ENCODE results near the gene PARD6B.

The PARD6B gene

DNA sequence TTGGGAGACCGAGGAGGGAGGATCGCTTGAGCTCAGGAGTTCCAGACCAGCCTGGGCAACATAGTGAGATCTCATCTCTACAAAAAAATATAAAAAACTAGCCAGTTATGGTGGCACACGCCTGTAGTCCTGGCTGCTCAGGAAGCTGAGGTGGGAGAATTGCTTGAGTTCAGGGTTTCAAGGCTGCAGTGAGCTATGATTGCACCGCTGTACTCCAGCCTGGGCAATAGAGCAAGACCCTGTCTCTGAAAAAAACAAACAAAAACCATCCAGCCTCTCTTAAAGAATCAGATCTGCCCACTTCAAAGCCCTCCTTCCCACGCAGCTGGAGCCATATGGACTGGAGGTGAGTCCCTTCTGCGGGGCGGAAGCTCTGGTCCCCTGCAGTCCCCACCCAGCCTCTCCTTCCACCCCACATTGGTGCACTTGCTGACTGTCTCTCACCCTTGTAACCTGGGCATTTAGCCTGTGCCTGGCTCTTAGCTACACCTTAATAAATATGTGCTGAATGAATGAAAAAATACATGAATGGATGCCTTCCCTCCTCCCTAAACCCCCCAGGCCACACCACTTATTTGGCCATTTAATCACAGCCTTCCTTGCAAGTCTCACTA, 7.2 kb upstream of the PARD6B start:
- DNase-seq, result no peak

DNA sequence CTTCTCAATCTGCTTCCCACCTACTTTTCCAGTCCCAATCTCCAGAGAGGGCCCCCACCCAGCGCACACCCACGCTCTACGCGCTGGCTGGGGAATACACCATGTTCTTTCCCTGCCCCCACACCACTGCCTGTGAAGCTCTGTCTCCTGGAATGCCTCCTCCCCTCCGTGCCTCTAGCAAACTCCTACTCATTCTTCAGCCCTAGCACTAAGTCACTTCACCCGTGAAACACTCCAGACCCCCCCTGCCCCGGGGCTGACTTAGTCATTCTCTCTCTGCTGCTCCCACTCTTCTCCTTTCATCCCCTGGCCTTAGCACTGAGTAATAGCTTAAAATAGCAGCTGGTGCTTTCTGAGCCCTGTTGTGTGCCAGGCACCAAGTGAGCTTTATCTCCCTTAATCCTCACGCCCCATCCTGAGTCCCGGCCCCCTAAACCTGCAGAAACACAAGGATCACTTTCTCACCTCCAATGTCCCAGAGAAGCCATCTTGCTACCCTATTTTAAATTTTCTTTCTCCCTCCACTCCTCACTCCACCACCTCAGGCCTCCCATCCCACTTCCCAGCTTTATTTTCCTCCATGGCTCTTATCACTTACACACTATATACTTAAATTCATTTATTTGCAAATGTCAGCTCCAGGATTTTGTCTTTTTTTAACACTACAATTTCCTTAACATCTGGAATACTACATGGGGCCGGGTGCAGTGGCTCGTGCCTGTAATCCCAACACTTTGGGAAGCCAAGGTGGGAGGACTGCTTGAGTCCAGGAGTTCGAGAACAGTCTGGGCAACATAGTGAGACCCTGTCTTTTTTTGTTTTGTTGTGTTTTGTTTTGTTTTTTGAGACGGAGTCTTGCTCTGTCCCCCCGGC, 6.3 kb upstream of the PARD6B start:
- DNase-seq, result peak; percentile 56

DNA sequence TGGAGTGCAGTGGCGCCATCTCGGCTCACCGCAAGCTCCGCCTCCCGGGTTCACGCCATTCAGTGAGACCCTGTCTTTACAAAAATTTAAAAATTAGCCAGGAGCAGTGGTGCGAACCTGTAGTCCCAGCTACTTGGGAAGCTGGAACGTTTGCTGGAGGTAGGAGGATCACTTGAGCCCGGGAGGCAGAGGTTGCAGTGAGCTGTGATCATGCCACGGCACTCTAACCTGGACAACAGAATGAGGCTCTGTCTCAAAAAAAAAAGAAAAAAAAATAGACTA, 5.7 kb upstream of the PARD6B start:
- no peak for DNase-seq

DNA sequence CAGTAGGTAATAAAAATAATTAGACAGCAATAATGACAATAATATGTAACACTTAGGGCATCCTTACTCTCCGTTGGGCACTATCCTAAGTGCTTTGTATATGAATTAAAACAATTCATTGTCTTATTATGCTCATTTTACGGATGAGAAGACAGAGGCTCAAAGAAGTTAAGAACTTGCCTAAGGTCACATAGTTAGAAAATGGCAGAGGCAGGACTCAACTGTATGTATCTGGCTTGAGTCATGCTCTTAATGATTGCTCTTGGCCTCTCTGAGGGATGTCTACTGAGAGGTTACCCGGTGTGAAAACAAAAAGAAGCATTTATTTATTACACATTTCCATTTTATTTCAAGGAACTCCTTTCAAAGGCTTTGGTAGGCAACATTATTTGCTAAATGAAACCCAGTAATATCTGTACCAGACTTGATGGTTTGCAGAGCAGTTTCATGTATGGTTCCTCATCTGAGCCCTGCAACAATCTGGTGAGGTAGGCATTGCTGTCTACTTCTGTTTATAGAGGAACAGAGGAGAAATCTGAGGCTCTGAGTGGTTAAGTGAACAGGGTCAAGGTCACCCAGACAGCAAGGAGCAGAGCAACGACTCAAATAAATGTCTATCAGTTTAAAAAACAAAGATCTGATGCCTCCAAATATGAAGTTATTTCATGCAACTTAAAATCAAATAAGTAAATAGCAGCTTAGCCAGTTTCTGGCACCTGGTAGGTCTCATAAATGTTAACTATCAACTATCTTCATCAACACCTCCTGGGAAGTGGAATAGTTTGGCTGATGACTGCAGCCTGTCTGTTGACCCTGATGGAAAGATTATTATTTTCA, 4.2 kb upstream of the PARD6B start:
- no peak for DNase-seq

DNA sequence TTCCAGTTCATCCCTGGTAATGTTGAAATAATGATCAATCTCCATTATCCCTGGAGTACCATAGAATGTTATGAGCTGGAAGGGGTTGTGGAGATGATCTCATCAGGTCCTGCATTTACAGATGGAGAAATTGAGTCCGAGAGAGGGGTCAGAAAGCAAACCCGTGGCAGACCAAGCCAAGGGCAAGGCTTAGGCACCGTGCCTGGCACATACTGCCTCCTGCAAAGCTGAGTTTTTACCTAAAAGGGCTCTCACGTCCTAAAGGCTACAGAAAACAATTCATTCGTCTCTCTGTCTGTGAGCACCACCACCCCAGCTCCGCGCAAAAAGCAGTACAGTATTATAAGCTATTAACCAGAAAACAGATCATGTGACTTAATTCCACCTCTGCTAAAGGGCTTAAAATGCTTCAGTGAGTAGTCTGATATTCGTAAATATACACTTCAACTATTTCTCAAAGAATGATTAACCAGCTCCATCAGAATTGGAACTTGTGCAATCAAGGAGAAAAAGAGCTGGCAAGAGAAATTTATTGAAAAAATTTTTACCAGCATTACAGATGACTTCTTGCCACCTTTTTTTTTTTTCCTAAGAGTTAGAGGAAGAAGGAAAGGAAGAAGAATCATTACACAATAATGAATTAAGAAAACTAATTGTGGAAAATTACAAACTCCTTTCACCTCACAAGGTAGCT, 3.4 kb upstream of the PARD6B start:
- DNase-seq, result no peak

DNA sequence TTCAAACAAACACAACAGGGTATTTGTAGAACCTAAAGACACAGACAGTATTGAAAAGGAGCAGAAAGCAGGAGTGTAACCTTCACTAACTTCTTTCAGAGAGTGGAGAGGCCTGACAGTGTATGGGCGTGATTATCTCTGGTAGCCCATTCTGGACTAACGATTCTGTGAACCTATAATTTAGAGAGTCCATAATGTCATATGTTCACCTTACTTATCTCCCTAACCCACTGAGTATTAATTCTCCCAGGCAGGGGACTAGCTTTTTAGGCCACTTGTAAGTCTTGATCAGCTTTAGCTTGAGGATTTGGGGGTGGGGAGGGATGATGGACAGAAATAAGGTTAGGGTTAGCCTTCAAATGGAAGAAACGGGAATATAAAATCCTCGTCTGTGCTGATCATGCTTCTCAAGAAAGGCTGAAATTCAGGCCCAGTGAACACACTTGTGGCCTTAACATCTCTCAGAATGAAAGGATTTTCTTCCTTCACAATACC, 2.8 kb upstream of the PARD6B start:
- DNase-seq, result no peak

DNA sequence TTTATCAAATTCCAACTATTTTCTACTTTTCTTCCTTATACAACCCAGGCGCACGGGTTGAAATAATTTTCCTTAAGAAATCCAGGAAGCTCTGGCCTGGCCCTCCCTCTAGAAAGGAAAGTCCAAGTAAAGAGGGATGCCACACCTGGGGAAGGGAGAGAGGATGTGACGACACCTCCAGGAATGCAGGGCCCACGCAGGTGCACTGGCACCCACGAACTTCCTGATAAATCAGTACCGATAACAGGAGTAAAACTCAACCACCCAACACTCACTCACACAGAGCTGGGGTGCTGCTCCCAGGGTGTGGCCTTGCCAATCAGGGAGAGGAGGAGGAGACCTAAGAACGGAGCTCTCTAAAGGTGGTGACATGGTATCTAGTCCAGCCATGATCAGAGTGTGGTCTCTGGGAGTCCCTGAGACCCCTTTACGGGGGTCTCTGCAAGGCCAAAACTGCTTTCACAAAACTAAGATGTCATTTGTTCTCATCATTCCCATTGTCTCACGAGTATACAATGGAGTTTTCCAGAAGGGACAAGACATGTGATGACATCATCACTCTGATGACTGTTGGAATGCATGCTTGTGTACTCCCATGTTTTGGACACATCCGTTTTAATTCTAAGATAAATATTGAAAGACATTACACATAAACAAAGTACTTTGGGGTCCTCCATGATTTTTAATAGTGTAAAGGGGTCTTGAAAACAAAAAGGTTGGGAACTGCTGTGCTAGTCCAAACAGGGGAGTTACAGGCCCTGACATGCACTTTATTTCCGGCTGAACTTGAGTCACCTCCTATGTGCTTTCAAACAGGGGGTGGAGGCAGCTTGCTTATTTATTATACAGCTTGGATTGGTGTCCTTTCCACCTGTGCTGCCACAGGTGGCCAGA, 2.2 kb upstream of the PARD6B start:
- DNase-seq, result no peak

DNA sequence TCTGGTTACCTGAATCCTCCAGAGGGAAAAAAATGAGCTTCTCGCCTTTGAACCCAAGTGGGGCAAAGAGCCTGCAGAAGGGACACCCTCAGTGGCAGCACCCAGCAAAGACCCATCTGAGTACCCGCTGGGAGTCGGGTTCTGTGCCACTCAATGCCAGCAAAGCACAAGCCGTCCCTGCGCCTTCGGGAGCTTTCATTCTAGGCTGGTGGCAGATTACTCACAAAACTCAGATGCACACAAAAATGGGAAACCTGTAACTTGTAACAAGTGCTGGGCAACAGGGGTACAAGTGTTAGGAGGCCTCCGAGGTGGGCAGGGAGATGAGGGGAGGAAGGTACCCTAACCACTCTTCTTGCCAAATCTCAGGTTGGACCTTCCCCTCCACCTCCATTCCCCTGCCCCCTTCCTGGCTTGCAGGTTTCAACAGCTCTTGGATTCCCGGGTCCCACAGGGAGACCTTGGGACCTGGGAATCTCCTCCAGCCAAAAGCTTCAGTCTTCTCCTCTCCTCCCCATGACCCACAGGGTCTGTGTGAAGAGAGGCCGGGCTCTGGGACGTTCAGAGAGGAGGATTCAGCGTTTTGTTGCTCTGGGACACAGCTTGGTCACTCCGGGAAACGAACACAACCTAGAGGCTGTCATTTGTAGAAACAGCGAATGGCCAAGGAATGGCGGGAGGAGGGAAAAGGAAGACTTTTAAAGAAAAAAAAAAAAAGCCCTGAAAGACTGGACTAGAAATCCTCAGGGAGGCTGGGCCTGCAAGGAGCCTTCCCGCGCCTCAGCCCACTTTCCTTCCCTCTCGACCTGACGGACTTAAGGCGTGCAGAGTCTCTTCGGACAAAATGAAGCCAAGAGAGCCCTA, 1.2 kb upstream of the PARD6B start:
- DNase-seq, result no peak

DNA sequence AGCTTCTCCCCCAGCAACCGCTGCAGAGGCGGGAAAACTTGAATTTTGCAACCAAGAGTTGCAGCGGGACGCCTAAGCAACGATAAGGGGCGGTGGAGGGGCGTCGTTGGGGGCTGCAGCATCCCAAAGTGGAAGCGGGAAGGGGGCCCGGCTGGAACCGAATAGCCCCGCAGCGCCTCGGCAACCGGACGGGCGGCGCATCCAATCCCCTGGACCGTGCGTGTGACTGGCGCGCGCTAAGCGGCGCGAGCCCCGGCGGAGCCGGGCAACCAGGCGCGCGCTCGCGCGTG, 670 bp upstream of the PARD6B start:
- DNase-seq, result no peak

DNA sequence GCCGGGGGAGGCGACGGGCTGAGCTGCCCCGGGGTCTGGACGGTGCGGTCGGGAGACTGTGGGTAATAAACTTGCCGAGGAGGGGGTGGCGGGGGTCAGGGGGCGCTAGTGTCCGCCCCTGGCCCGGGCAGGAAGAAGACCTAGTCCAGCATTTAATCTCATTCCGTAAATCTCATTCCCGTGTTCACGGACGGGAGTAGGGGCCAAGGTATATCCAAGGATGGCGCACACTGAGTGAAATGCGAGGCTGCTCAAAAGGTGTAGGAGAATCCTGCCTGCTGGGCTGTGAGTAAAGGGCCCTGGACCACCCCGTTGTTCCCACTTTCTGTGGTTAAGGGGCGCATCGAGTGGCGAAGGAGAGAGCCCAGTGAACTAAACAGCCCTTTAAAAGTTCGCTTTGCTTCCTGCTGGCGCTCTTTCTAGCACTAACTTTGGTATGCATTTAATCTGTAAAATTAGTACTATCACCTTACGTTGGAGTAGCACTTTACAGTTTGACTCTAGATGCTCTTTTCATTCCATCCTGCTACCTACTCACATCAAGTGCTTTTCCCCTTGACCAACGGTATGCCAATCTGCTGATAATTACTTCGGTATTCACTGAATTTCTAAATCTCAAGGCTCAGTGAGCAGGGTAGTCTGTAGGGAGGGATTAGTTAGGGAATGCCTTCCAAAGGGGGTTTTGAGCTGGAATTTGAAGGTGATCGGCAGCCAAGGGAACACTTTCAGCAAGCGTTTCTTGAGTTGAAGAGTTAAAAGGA, 730 bp downstream of the PARD6B start:
- no peak for DNase-seq

DNA sequence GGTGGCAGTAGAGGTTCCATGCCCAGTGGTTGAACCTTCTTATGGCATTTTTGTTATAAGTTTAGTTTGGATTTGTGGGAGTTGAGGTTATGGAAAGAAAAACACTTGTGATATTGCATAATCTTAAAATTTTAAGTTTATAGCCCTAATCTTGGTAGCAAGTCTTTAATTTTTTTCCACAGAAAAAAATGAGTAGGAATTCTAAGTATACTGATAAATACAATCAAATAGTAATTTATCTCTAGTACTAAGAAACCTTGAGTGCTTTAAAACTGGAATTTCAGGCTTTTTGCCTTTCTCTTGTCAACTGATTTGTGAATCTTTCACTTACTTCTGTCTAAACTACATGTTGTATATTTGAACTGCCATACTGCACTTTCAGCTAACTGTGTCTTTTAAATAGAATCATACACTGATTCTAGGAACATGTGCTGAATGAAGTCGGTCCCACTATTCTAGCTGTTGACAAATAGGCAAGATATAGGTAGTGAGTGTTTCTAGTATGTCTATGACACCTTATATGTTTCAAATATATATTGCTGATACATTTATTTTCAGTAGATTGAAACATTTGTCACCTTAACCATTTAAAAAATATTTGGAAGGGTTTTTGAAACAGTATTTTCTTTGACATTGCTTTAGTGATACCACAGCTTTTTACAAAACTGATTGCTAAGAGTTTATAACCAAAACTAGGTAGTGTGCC, 2.4 kb downstream of the PARD6B start:
- DNase-seq, result no peak

DNA sequence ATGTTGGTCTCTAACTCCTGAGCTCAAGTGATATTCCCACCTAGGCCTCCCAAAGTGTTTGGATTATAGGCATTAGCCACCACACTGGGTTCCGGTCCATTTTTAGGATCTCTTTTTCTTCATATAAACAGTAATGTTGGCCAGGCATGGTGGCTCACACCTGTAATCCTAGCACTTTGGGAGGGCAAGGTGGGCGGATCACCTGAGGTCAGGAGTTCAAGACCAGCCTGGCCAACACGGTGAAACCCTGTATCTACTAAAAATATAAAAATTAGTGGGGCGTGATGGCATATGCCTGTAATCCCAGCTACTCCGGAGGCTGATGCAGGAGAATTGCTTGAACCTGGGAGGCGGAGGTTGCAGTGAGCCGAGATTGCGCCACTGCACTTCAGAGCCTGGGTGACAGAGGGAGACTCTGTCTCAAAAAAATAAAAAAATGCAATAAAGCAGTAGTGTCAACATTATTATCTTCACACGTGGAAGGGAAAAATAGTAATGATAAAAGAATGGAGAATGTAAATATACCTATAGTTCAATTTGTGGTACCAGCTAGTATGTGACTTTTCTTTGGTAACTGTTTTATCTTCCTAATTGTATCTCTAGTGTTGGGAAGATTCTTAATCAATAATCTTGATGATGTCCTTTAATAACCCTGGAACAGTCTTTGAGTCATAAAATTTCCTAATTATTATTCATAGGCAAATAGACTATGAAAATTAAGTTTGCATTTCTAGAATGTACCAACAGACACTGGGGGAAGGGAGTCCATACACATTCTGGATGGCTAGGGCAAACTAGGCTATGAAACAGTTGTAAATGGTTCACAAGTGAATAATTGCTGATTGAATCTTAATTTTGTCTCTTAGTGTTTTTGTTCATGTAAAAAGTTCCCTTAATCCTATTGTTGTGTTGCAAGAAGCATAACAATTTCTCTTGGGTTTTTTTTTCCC, 3.6 kb downstream of the PARD6B start:
- no peak for DNase-seq

DNA sequence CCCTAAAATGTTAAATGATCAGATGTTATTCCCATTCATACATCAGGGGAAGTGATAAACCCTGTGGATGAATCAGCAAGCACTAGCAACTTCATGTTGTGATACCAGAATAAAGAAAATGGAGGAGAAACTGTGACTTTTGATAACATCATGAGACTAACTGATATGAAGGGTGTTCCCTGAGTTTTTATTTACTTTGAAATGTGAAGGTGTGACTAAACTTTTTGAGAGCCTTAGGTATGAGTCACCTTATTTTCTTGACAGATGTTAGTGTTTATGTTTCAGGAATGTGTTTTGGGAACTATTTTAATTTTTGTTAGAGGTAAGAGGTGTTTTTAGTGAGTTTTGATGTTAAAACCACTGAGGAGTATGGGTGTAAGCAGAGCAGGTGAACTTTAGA, 4.4 kb downstream of the PARD6B start:
- DNase-seq, result no peak

DNA sequence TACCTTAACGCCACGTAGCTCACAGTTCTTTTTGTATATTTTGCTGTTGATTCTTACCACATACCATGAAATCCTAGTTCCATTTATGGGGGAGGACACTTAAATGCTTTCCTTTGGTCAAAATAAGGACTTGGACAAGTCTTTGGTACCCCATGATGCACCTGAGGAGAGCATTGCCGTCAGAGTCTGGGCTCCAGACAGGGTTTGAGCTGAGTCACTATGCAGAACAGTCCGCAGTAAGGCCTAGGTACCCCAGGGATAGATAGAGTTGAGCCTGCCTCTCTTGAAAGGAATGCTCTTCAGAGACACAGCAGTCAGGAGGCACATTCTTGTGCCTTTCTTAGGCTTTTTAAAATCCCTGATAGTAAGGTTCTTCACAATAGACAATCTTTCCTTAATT, 6.0 kb downstream of the PARD6B start:
- no peak for DNase-seq

DNA sequence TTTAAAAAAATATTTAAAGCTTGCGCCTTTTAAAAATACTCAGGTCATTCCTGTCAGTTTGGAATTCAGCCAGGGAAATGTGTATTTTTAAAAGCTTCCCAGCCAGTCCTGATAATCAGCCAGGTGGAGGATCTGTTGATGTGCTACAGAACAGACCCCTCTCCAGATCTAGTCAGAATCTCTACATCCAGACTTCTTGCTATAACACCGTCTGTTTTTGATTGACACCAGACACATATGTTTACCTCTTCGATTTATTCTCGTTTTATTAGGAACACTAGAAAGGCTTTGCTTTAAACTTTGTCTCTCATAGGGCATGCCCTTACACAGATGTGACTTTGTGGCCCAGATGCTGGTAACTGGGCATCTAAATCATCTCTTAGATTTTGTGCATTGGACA, 11.7 kb downstream of the PARD6B start:
- no peak for DNase-seq

DNA sequence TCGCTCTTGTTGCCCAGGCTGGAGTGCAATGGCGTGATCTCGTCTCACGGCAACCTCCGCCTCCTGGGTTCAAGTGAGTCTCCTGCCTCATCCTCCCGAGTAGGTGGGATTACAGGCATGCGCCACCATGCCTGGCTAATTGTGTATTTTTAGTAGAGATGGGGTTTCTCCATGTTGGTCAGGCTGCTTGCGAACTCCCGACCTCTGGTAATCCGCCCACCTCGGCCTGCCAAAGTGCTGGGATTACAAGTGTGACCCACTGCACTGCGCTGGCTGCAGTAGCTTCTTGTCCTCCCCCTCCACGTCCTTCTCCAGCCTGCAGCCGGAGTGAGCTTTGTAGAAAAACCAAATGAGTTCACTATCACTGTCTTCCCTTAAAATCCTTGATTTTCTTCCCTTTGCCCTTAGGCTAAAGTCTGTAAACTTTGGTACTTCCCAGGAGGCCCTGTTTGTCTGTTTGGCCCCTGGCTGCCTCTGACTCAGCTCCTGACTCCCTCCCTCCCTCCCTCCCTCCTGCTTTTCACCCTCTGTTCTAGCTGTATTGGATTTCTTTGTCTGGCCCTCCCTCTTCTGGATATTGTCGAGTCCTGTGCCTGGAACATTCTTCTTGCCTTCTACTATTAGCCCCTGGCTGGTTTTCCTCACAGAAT, 12.9 kb downstream of the PARD6B start:
- peak; percentile 50 for DNase-seq

DNA sequence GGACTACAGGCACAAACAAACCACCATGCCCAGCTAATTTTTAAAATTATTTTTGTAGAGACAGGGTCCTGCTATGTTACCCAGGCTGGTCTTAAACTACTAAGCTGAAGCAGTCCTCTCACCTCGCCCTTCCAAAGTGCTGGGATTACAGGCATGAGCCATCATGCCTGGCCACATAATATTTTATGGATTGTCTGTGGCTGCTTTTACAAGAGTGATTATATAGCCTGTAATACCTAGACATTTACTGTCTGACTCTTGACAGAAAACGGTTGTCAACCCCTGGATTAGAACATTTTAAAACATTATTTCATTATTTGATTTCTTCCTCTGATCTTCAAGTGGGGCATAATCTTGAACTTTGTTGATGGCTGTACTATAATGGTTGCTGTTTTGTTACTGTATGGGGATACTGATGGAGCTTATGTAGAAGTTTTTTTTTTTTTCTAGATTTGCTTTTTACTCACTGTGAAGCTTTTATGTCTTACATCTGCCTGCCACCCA, 14.3 kb downstream of the PARD6B start:
- DNase-seq, result no peak

Measured in left hindlimb (tissue), 1 donor.